Erythroblast (primary cell): Measurements from ENCODE around the gene ZNF618.

Experiments
- GATA1 ChIP-seq: IDR thresholded peaks from 2 replicates; pipeline ENCODE4 v1.6.1; 2011; ENCODE audit warnings: low read depth, mild to moderate bottlenecking, control low read depth, low read length, moderate library complexity
- POLR2A ChIP-seq: IDR thresholded peaks from 2 replicates; pipeline ENCODE4 v1.6.1; 2011; ENCODE audit warnings: mild to moderate bottlenecking, low read length

DNA sequence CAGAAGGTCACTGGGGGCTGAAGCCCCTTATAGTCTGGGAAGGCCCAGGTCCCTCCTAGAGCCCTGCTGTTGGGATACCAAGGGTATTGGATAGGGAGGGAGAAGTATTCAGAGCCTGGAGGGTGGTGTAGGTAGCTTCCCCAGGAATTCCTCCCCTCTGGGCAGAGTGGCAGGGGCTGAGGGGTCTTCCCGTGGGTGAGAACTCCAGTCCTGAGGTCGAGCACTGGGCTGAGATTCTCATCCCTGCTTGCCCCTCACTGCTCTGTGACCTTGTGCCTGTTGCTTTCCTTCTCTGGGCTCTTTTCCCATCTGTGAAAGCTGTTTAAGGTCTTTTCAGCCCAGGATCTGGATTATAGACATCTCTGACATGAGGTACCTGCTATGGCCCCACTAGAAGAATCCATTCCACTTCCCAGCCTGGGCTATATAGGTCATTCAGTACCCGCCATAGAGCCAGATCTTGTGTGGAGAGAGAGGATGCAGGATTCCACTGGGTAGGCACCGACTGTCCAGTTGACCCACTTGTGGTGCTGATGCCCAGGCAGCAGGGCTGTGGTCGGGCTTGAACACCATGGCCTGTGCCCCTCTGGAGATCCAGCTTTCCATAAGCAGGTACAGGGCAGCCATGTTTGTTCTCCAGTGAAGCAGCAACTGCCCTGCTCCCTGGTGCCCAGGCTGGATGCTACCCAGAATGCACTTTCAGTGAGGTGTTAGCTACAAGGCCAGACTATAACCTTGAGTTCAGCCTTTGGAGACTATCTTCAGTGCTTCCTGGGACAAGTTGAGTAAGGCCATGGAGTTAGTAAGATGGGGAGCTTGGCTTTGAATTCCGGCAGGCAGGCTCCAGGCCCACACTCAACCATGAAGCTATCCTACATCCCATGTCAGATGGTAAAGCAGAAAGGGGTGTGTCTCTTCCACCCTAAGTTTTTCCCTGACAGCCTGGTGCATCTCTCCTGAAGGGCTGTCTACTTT, 141.9 kb downstream of the ZNF618 start:
- TF ChIP-seq GATA1 (no peak), POLR2A (no peak)
